ENCODE results near the gene MYO9B.
A peak's percentile ranks its signal among the peaks of the same experiment; 100 is the strongest.

MYO9B gene

DNA sequence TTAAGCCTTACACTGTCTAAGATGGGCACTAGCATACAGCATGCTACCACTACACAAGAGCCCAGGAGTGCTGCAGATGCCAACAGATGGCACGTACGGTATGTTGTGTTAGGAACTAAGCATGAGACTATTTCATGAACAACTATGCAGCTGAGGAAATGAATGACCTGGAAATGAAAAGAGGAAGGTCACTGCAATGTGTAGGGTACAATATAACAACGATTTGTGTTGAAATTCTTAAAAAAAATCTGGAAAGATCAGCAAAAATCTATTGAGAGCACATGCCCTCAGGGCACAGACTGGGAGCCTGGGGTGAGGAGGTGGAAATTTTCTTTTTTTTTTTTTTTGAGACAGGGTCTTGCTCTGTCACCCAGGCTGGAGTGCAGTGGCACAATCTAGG lies 14.8 kb upstream of the MYO9B start:
- DNase-seq (ENCODE audit: low read depth) = no peak
- no peak overlapping the region for H3K4me3 ChIP-seq (ENCODE audit: low read depth, low read length)

DNA sequence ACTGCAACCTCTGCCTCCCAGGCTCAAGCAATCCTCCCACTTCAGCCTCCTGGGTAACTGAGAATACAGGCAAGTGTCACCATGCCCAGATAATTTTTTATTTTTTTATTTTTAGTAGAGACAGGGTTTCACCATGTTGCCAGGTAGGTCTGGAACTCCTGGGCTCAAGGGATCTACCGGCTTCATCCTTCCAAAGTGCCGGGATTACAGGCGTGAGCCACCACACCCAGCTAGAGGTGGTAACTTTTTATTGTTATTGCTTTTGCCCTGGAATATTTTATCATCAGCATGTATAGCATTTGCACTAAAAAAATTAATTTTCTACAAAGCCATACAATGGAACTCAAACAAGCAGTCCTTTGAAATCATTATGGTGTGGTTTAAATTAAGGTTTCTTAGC lies 14.4 kb upstream of the MYO9B start:
- DNase-seq (ENCODE audit: low read depth) = no peak
- no peak overlapping the region for H3K4me3 ChIP-seq (ENCODE audit: low read depth, low read length)

GRCh38 chr19:17061691-17062090 lies 13.9 kb upstream of the MYO9B start:
- no peak for DNase-seq (ENCODE audit: low read depth)

DNA sequence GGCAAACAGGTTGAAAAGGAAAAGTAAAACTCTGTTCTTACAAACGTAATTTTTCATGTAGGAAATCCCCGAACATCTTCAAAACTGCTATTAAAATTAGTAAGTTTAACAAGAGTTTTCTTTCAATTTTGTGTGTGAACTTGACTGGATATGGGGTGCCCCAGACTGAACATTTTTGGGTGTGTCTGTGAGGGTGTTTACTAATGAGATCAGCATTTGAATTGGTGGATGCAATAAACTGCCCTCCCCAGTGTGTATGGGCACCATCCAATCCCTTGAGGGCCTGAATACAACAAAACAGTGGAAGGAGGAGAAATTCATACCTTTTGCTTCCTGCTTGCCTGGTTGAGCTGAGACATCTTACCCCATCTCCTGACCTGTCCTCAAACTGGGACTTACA lies 12.1 kb upstream of the MYO9B start:
- H3K4me3 ChIP-seq (ENCODE audit: low read depth, low read length) = no peak overlapping the region
- no peak for DNase-seq (ENCODE audit: low read depth)

More at GRCh38 chr19:17061691-17062090, 13.9 kb upstream of the MYO9B start:
- no peak overlapping the region for H3K4me3 ChIP-seq (ENCODE audit: low read depth, low read length)

DNA sequence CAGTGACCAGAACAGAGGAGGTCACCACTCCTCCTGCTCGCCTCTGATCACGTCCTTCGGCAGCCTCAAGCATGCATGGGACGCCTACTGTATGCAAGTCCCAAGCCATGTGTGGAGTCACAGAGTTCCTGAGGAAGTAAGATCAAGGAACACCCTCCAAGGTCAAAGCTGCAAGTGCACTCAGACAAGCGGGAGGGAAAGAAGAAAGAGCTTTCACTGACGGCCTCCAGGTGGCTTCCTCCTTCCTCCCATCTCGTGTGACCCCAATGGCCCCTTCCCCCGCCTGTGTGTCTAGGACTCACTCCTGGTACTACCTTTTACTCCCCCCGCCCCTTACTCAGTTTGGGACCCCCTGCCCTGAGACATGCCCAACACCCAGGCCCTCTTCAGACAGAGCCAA lies 6.4 kb upstream of the MYO9B start:
- H3K4me3 ChIP-seq (ENCODE audit: low read depth, low read length) = no peak overlapping the region
- DNase-seq (ENCODE audit: low read depth) = no peak

- no peak overlapping the region for H3K4me3 ChIP-seq (ENCODE audit: low read depth, low read length)
- DNase-seq (ENCODE audit: low read depth) = no peak
Observed at GRCh38 chr19:17070421-17070820, 5.2 kb upstream of the MYO9B start.

GRCh38 chr19:17070912-17071311 lies 4.7 kb upstream of the MYO9B start:
- no peak overlapping the region for H3K4me3 ChIP-seq (ENCODE audit: low read depth, low read length)
- DNase-seq (ENCODE audit: low read depth) = no peak

- peak overlapping the region; percentile 79 for H3K4me3 ChIP-seq (ENCODE audit: low read depth, low read length)
Observed at GRCh38 chr19:17073869-17074633, 1.5 kb upstream of the MYO9B start.

GRCh38 chr19:17074634-17075034 lies 943 bp upstream of the MYO9B start:
- no peak for DNase-seq (ENCODE audit: low read depth)
- H3K4me3 ChIP-seq (ENCODE audit: low read depth, low read length) = peak overlapping the region; percentile 79

More at GRCh38 chr19:17073869-17074633, 1.5 kb upstream of the MYO9B start:
- no peak for DNase-seq (ENCODE audit: low read depth)

- no peak for DNase-seq (ENCODE audit: low read depth)
Observed at GRCh38 chr19:17075864-17076542, 426 bp downstream of the MYO9B start.

DNA sequence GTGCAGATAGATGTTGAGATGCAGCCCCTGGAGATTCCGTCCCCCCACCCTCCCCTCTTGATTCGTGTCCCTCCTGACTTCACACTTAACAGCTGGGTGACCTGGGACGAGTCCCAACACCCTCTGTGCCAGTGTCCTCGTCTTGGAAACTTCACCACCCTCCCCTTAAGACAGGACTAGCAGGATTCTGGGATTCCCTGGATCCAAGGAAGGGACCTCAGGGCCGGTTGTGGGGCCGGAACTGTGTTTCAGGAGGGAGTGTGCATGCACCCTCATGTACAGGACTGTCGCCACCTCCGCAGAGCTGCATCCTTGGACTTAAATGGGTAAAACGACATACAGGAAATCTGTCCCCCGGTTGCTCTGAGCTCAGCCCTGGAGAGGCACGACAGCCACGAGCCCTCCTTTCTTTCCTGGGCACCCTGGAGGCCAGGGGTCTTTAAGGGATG lies 990 bp downstream of the MYO9B start:
- peak overlapping the region; percentile 83 for H3K4me3 ChIP-seq (ENCODE audit: low read depth, low read length)
- no peak for DNase-seq (ENCODE audit: low read depth)

More at GRCh38 chr19:17075864-17076542, 426 bp downstream of the MYO9B start:
- H3K4me3 ChIP-seq (ENCODE audit: low read depth, low read length) = peak overlapping the region; percentile 83

GRCh38 chr19:17077447-17078028 lies 2.0 kb downstream of the MYO9B start:
- DNase-seq (ENCODE audit: low read depth) = no peak
- peak overlapping the region; percentile 83 for H3K4me3 ChIP-seq (ENCODE audit: low read depth, low read length)

DNA sequence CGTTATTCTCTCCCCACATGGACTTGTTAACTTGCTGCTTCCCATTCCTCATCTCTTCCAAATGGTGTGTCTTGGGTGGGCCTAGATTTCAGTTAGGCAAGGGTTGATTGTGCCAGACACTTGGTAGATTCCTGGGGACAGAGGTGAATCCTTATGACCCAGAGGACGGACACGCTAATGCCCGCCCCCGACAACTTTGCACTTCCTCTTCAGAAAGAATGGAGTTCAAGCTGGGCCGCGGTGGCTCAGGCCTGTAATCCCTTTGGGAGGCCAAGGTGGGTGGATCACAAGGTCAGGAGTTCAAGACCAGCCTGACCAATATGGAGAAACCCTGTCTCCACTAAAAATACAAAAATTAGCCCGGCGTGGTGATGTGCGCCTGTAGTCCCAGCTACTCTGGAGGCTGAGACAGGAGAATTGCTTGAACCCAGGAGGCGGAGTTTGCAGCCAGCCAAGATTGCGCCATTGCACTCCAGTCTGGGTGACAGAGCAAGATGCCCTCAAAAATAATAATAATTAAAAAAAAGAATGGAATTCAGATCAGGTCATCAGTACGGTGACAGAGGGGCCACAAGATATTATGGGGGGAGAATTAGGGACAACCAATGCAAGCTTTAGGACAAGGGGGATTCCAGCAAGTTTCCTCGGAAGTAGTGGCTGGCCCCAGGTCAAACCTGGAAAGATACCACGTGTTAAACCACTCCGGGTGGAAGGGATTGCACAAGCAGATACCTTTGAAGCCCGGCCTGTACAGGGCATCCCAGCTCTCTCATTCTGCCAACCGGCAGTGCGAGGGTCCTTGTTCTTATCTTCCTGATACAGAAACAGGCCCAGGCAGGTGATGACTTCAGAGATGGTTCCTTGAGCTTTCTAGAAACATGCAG lies 2.7 kb downstream of the MYO9B start:
- no peak for DNase-seq (ENCODE audit: low read depth)
- no peak overlapping the region for H3K4me3 ChIP-seq (ENCODE audit: low read depth, low read length)

- H3K4me3 ChIP-seq (ENCODE audit: low read depth, low read length) = peak overlapping the region; percentile 49
- DNase-seq (ENCODE audit: low read depth) = no peak
Observed at GRCh38 chr19:17078920-17079709, 3.5 kb downstream of the MYO9B start.

- DNase-seq (ENCODE audit: low read depth) = peak; percentile 94
- H3K4me3 ChIP-seq (ENCODE audit: low read depth, low read length) = peak overlapping the region; percentile 49
Observed at GRCh38 chr19:17079710-17080439, 4.3 kb downstream of the MYO9B start.

GRCh38 chr19:17080440-17080801 lies 4.8 kb downstream of the MYO9B start:
- no peak for DNase-seq (ENCODE audit: low read depth)
- peak overlapping the region; percentile 49 for H3K4me3 ChIP-seq (ENCODE audit: low read depth, low read length)

GRCh38 chr19:17081672-17082630 lies 6.4 kb downstream of the MYO9B start:
- H3K4me3 ChIP-seq (ENCODE audit: low read depth, low read length) = no peak overlapping the region
- DNase-seq (ENCODE audit: low read depth) = no peak
